IMR-90 (cell line): ENCODE data around the gene ARPP21. TPM values are rescaled to one million over a fixed set of nuclear protein-coding genes. Genes with fewer than 3 reads are reported as not detected.

ENCODE experiments used
- ATAC-seq: fragments of 200-7000 bp; cut with Tn5 transposase; 2 replicates; pipeline ENCODE4 v1.9.1; 2020; ENCODE audit warnings: low read depth, mild to moderate bottlenecking, moderate library complexity
- BruUV-seq: library from RNA; stranded (reverse); fragments of 400-500 nt; replicated peaks from 2 replicates; lab custom pipeline; 2021; lab: Mats Ljungman, UMichigan
- CTCF ChIA-PET: fragments of 300-600 bp; formaldehyde crosslinking; extraction: SDS; loops from one replicate; lab custom pipeline; 2021; ENCODE audit warnings: antibody characterized with exemption; lab: Yijun Ruan, JAX
- POLR2A ChIA-PET: fragments of 300-600 bp; sonication (Branson Sonifier 250); formaldehyde crosslinking; loops from one replicate; lab custom pipeline; 2022; ENCODE audit warnings: antibody characterized with exemption; ENCODE audit not compliant: unreplicated experiment; lab: Charles Lee
- DNase-seq: peaks from one replicate; pipeline ENCODE4 v3.0.0; 2013
- H2AFZ ChIP-seq: replicated peaks from 2 replicates; pipeline ENCODE3; 2013; ENCODE audit warnings: low read length, mild to moderate bottlenecking; ENCODE audit not compliant: poor library complexity
- H2AK5ac ChIP-seq: 2 replicates; pipeline ENCODE4 v1.6.1; 2013; ENCODE audit warnings: low read depth, low read length, inconsistent platforms
- H2AK9ac ChIP-seq: replicated peaks from 2 replicates; pipeline ENCODE3; 2013; ENCODE audit warnings: mild to moderate bottlenecking, low read depth, low read length, moderate library complexity; ENCODE audit not compliant: poor library complexity
- H2BK120ac ChIP-seq: 2 replicates; pipeline ENCODE4 v1.6.1; 2013; ENCODE audit warnings: low read depth, low read length, inconsistent platforms
- H2BK15ac ChIP-seq: 3 replicates; pipeline ENCODE4 v1.6.1; 2013; ENCODE audit warnings: low read depth, low read length, inconsistent platforms
- H2BK20ac ChIP-seq: 2 replicates; pipeline ENCODE4 v1.6.1; 2013; ENCODE audit warnings: low read depth, mild to moderate bottlenecking, inconsistent platforms, low read length, moderate library complexity
- H2BK5ac ChIP-seq: 2 replicates; pipeline ENCODE4 v1.6.1; 2013; ENCODE audit warnings: mild to moderate bottlenecking, low read depth, low read length, inconsistent platforms; ENCODE audit not compliant: poor library complexity, severe bottlenecking
- H3K14ac ChIP-seq: replicated peaks from 2 replicates; pipeline ENCODE4 v1.6.1; 2013; ENCODE audit warnings: low read depth, low read length, inconsistent platforms
- H3K18ac ChIP-seq: 2 replicates; pipeline ENCODE4 v1.6.1; 2013; ENCODE audit warnings: low read depth, low read length, control low read depth
- H3K23ac ChIP-seq: 2 replicates; pipeline ENCODE4 v1.6.1; 2013; ENCODE audit warnings: low read depth, low read length, inconsistent platforms
- H3K27ac ChIP-seq: 2 replicates; pipeline ENCODE4 v1.5.1; 2013; ENCODE audit warnings: mild to moderate bottlenecking, control low read depth, low read length; ENCODE audit not compliant: insufficient read depth
- H3K27me3 ChIP-seq: 2 replicates; pipeline ENCODE4 v1.6.1; 2013; ENCODE audit warnings: low read length; ENCODE audit not compliant: control insufficient read depth, insufficient read depth
- H3K36me3 ChIP-seq: 2 replicates; pipeline ENCODE4 v1.6.1; 2013; ENCODE audit warnings: low read length, mixed read lengths; ENCODE audit not compliant: control insufficient read depth, insufficient read depth
- H3K4ac ChIP-seq: 2 replicates; pipeline ENCODE4 v1.6.1; 2013; ENCODE audit warnings: low read depth, low read length, inconsistent platforms
- H3K4me1 ChIP-seq: 2 replicates; pipeline ENCODE4 v1.6.1; 2013; ENCODE audit warnings: low read length, mixed read lengths; ENCODE audit not compliant: control insufficient read depth, insufficient read depth
- H3K4me2 ChIP-seq: 2 replicates; pipeline ENCODE4 v1.6.1; 2013; ENCODE audit warnings: low read depth, mild to moderate bottlenecking, control low read depth, low read length, moderate library complexity
- H3K4me3 ChIP-seq: 2 replicates; pipeline ENCODE4 v1.5.1; 2013; ENCODE audit warnings: low read depth, mild to moderate bottlenecking, control low read depth, low read length, moderate library complexity; ENCODE audit not compliant: insufficient read depth
- H3K56ac ChIP-seq: 2 replicates; pipeline ENCODE4 v1.6.1; 2013; ENCODE audit warnings: low read length, inconsistent platforms; ENCODE audit not compliant: insufficient read depth; ENCODE audit errors: extremely low read depth
- H3K79me1 ChIP-seq, 2 experiments: 2 replicates each; pipeline ENCODE4 v1.6.1; 2013; ENCODE audit warnings: low read length in 2 of 2, inconsistent platforms in 1 of 2, low read depth in 1 of 2
- H3K9ac ChIP-seq: 2 replicates; pipeline ENCODE4 v1.6.1; 2013; ENCODE audit warnings: low read depth, low read length, control low read depth
- H3K9me1 ChIP-seq: 2 replicates; pipeline ENCODE4 v1.6.1; 2013; ENCODE audit warnings: low read length, inconsistent platforms; ENCODE audit not compliant: insufficient read depth
- H3K9me3 ChIP-seq: 2 replicates; pipeline ENCODE4 v1.6.1; 2013; ENCODE audit warnings: low read length; ENCODE audit not compliant: control insufficient read depth, insufficient read depth
- H4K20me1 ChIP-seq: 2 replicates; pipeline ENCODE4 v1.6.1; 2013; ENCODE audit warnings: low read length, inconsistent platforms; ENCODE audit not compliant: insufficient read depth
- H4K5ac ChIP-seq: 2 replicates; pipeline ENCODE4 v1.6.1; 2013; ENCODE audit warnings: mild to moderate bottlenecking, low read depth, low read length, control low read depth
- H4K8ac ChIP-seq, 2 experiments: 2 replicates each; pipeline ENCODE4 v1.6.1; 2013; ENCODE audit warnings: low read depth in 2 of 2, low read length in 2 of 2, control low read depth in 1 of 2, inconsistent platforms in 1 of 2
- H4K91ac ChIP-seq: 2 replicates; pipeline ENCODE4 v1.6.1; 2013; ENCODE audit warnings: low read depth, low read length, inconsistent platforms; ENCODE audit not compliant: insufficient read depth
- MXI1 ChIP-seq: IDR thresholded peaks from 2 replicates; pipeline ENCODE4 v1.6.1; 2012; ENCODE audit warnings: low read depth, mild to moderate bottlenecking, low read length, moderate library complexity, borderline replicate concordance
- WGBS, 2 experiments: methylation state at CpG; one replicate each; pipeline versions ENCODE4 v1.1.5 to v1.1.7; 2013; ENCODE audit warnings: missing lambda C conversion rate in 2 of 2; ENCODE audit not compliant: insufficient read length in 1 of 2; ENCODE audit errors: extremely low coverage in 2 of 2; 5-methylcytosine and 5-hydroxymethylcytosine counted together
- dilution Hi-C: fragments of 300-500 bp; cut with HindIII; formaldehyde crosslinking; loops from one replicate; pipeline ENCODE4 v1.14.3; 2018; ENCODE audit warnings: low sequenced_read_pairs; ENCODE audit not compliant: unreplicated experiment
- in situ Hi-C: fragments of 300-500 bp; cut with MboI; formaldehyde crosslinking; loops from 3 replicates; pipeline ENCODE4 v1.14.3; 2019; ENCODE audit warnings: low sequenced_read_pairs, inconsistent platforms, mixed read lengths
- intact Hi-C: fragments of 100-400 bp; cut with micrococcal nuclease; formaldehyde crosslinking; loops from 2 replicates; pipeline ENCODE4 v1.10.0; 2022
- polyA plus RNA-seq, 3 experiments: library from polyadenylated mRNA; depleted of rRNA; stranded (reverse); fragments of >200 nt; gene quantifications; 2 replicates each; pipeline ENCODE4 v1.2.3, GENCODE V29; 2012; ENCODE audit warnings: low replicate concordance in 1 of 3
- total RNA-seq: library from RNA; depleted of rRNA; stranded (reverse); fragments of >200 nt; gene quantifications from 2 replicates; pipeline ENCODE4 v1.2.3, GENCODE V29; 2012

ARPP21 gene
- total and polyA plus RNA-seq, 2 of the 4 experiments (the other 2 are of a cell fraction) = not detected

DNA sequence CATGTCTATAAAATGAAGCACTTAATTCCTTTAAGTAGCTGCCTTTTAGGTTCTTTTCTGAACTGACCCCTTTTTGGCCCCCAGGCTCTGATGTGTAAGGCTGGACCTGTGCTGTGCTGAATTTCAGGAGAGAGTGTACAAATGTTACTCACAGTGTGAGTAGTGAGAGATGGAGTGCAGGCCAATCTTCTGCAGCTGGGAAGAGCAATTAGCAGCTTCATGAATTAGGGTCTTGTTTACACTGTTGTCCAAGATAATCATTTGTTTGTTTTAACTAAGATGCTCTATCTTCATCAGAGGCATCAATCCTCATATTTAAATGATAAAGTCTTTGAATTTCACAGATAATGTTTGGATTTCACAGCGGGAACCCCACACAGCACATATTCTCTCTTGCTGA lies 19.4 kb downstream of the ARPP21 start:
- Histone ChIP-seq H4K91ac (no peak overlapping the region), H4K20me1 (no peaks in the 10 kb centered on the region), H4K5ac (no peak overlapping the region), H3K23ac (no peak overlapping the region), H3K9me1 (no peaks in the 10 kb centered on the region), H3K27ac (no peak overlapping the region), H3K4ac (no peak overlapping the region), H3K27me3 (no peaks in the 10 kb centered on the region), H2AFZ (no peak overlapping the region), H3K79me1 (no peaks in the 10 kb centered on the region), H3K14ac (no peak overlapping the region), H3K9ac (no peak overlapping the region), H2AK5ac (no peak overlapping the region), H2BK20ac (no peak overlapping the region), H3K9me3 (no peaks in the 10 kb centered on the region), H3K4me1 (no peaks in the 10 kb centered on the region), H3K56ac (no peak overlapping the region), H3K18ac (no peak overlapping the region), H2BK15ac (no peak overlapping the region), H4K8ac (no peak overlapping the region), H3K4me2 (no peak overlapping the region), H3K36me3 (no peaks in the 10 kb centered on the region), H2AK9ac (no peak overlapping the region), H2BK120ac (no peak overlapping the region), H3K4me3 (no peak overlapping the region), H2BK5ac (no peak overlapping the region)
- dilution Hi-C loops (no loop called here), in situ Hi-C loops (no loop called here), intact Hi-C loops (no loop called here)
- no peak for TF ChIP-seq MXI1
- no TSS peak for BruUV-seq
- no peak for DNase-seq
- POLR2A ChIA-PET = interaction anchor here (0.6 kb wide), 1 partner anchor 22 kb away, joined by 3 read pairs; no protein-coding TSS in a partner anchor
- WGBS, 2 experiments = no CpG with 5 or more reads among the region's 1 CpG
- no peak for ATAC-seq
- CTCF ChIA-PET = interaction anchor here (0.6 kb wide), 2 partner anchors 51 to 606 kb away, joined by 3 to 4 read pairs; no protein-coding TSS in a partner anchor
